Activated CD4-positive, alpha-beta T cell treated with anti-CD3 and anti-CD28 coated beads, Interleukin-2, amount 10 ng/mL, durations not matched to agents 24 days and 14 days (primary cell): ENCODE measurements around the gene MEN1. TPM values are rescaled to one million over a fixed set of nuclear protein-coding genes. Genes with fewer than 3 reads are reported as not detected.

Experiments
- DNase-seq: peaks from one replicate; pipeline ENCODE4 v3.0.0; 2022
- H3K27ac Mint-ChIP-seq: one replicate; pipeline ENCODE4 v1.8.0; 2022; ENCODE audit warnings: mild to moderate bottlenecking, mixed read lengths
- H3K27me3 Mint-ChIP-seq: one replicate; pipeline ENCODE4 v1.8.0; 2022; ENCODE audit warnings: mixed read lengths
- H3K36me3 Mint-ChIP-seq: one replicate; pipeline ENCODE4 v1.8.0; 2022; ENCODE audit warnings: low read depth, mild to moderate bottlenecking, mixed read lengths
- H3K4me1 Mint-ChIP-seq: one replicate; pipeline ENCODE4 v1.8.0; 2021; ENCODE audit warnings: mixed read lengths
- H3K4me3 Mint-ChIP-seq: one replicate; pipeline ENCODE4 v1.8.0; 2022; ENCODE audit warnings: mild to moderate bottlenecking, moderate library complexity, mixed read lengths
- H3K9me3 Mint-ChIP-seq: one replicate; pipeline ENCODE4 v1.8.0; 2021; ENCODE audit warnings: mixed read lengths
- intact Hi-C: fragments of 100-400 bp; cut with micrococcal nuclease; formaldehyde crosslinking; loops from one replicate; pipeline ENCODE4 v1.15.1; 2023
- total RNA-seq: library from RNA; stranded (reverse); gene quantifications from 2 replicates; pipeline ENCODE4 v1.2.3, GENCODE V29; 2022

Gene MEN1
- 36.7 and 39.1 TPM in 2 replicates for total RNA-seq

DNA sequence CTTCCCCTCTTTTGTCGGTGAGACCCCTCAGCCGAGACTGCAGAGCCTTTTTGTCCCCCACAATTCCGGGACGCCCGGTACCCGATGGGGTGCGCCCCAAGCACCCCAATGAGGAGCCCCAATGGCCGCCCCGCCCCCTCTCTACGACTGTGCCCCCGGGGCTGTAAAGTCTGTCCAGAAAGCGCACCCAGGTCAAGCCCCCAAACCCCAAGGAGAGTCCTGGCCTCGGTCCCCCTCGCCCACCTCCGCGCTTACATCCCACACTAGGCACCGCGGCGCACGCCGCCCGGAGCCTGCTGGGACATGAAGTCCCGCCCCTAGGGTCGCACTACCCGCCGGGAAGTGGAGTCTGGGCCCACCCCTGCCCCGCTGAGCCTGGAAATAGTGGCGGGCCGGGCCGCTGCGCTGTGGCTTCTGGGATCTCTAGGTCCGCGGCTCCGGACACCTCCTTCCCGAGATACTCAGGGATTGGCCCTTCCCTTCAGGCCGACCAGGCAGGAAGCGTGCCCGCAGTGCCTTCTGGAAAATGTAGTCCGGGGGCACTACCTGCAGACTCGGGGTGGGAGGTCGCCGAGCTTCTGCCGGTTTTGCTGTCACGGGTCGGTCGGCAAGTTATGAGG is at the start of gene MEN1:
TSS of gene MEN1 (minus strand) at position 281 of the 620 bp plus-strand sequence. CDS start 442 bp downstream, outside the sequence.
- H3K9me3 Mint-ChIP-seq, result no peaks in the 10 kb centered on the region
- H3K27me3 Mint-ChIP-seq, result no peaks in the 10 kb centered on the region
- DNase-seq, result peak; percentile 94
- peak within 1 kb of the TSS; percentile 95 for H3K27ac Mint-ChIP-seq
- peak within 1 kb of the TSS; percentile 98 for H3K4me3 Mint-ChIP-seq
- H3K4me1 Mint-ChIP-seq, result peaks cover 18% of the 10 kb centered on the region
- intact Hi-C loops, result loop anchor here (2.0 kb wide), 2 partner anchors 32 to 66 kb away; partner anchors contain the start of genes RASGRP2 and SF1
- peaks cover 24% of the 10 kb centered on the region for H3K36me3 Mint-ChIP-seq

DNA sequence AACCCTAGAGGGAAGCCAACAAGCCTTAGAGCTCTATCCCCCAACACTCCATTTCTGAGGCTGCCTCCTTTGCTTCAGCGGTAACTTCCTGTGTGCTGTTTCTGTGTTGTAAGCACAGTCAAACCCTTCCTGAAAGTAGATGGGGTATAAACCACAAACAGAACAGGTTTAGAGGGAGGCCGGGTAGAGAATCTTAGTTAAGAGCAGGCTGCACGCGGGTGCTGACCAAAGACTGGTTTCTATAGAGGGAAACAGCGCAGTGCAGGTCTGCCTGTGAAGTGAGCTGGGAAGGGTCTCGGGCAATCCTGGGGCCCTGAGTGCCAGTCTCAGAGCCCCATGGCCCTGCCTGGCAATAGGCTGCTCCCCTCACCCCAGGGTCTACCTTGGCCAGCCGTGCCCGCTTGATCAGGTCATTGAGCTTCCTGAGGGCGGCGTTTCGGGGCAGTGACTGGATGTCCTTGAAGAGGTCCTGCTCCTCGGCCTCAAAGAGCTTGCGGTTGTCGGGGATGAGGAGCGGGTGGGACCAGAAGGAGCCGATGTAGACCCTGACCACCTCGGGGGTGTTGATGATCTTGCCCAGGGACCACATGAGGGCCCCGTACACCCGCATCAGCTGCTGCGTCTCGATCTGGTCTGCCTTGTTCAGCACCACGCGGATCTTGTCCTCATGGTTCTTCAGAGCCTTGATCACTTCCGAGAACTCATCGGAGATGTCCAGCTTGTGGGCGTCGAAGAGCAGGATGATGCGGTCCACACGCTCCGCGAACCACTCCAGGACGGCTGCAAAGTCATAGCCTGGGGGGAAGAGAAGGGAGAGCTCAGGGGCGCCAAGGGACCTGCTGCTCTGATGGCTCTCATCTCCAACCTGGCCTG is 49.4 kb upstream of the MEN1 start:
- no peaks in the 10 kb centered on the region for H3K27me3 Mint-ChIP-seq

DNA sequence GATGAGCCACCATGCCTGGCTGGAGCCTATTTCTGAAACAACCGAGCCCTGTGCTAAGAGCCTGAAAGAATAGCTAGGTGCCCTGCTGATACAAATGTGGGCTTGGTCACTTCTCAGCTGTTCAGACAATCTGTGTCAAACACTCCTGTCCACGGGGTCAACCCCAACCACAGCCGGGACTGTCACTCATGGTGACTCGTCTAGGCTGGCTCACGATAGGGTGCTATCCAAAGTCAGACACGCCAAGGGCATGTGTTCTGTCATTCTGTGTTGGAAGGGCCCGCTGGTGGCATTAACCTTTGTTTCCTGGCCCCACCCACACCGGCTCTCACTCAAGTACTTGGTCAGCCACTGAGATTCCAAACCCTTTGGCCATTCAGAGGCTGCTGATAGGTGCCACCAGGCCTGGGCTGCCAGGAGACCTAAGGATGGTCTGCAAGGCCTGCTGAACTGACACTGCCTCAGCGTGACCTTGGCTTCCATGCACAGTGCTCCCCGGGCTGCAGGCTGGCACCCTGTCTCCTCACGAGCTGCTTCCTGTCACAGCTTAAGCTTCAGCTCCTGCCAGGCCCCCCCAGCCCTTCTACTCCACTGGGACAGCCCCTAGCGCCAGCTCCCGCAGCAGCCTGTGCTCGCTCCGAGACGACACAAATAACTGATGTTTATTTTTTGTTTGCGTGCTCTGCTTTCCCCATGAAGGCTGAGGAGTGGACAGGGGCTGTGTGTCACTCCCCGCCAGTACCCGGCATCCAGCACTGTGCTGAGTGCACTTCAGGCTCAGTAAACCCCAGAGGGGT is 48.3 kb upstream of the MEN1 start:
- H3K27me3 Mint-ChIP-seq, result no peaks in the 10 kb centered on the region
- H3K4me1 Mint-ChIP-seq, result peaks cover 73% of the 10 kb centered on the region
- intact Hi-C loops, result loop anchor here (1.0 kb wide), 3 partner anchors 7 to 20 kb away; partner anchors contain the start of gene EHD1
- H3K27ac Mint-ChIP-seq, result peak overlapping the region; percentile 96
- DNase-seq, result peak; percentile 86
- peak overlapping the region; percentile 79 for H3K4me3 Mint-ChIP-seq
- no peaks in the 10 kb centered on the region for H3K9me3 Mint-ChIP-seq
- peaks cover 55% of the 10 kb centered on the region for H3K36me3 Mint-ChIP-seq

More for the DNA sequence above, 49.4 kb upstream of the MEN1 start:
- H3K4me3 Mint-ChIP-seq, result peak overlapping the region; percentile 79
- H3K4me1 Mint-ChIP-seq, result peaks cover 75% of the 10 kb centered on the region
- peak overlapping the region; percentile 96 for H3K27ac Mint-ChIP-seq
- H3K36me3 Mint-ChIP-seq, result peaks cover 46% of the 10 kb centered on the region
- intact Hi-C loops, result loop anchor here (1.0 kb wide), 3 partner anchors 8 to 19 kb away; partner anchors contain the start of gene EHD1
- H3K9me3 Mint-ChIP-seq, result no peaks in the 10 kb centered on the region
- peak; percentile 91 for DNase-seq

DNA sequence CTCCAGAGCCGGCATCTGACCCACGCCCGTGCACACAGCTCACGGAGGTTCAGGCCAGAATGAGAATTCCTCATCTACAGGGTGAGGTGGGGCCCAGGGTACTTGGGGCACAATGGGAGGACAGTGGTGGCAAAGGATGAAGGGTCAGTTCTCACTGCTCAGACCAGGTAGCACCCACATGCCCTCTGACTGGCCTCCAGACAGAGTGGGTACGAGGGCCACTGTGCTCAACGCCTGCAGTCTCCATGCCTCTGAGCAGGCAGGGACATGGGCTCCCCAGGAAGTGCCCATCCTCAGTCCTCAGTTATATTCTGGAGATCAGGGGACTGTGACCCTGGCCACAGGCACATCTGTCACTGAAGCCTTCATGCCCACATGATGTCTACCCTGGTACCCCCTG is 47.1 kb upstream of the MEN1 start:
- Mint-ChIP-seq H3K4me3 (peak overlapping the region; percentile 28), H3K27me3 (no peaks in the 10 kb centered on the region), H3K27ac (peak overlapping the region; percentile 79), H3K4me1 (peaks cover 77% of the 10 kb centered on the region), H3K36me3 (peaks cover 64% of the 10 kb centered on the region), H3K9me3 (no peaks in the 10 kb centered on the region)
- intact Hi-C loops, result no loop called here
- DNase-seq, result no peak

DNA sequence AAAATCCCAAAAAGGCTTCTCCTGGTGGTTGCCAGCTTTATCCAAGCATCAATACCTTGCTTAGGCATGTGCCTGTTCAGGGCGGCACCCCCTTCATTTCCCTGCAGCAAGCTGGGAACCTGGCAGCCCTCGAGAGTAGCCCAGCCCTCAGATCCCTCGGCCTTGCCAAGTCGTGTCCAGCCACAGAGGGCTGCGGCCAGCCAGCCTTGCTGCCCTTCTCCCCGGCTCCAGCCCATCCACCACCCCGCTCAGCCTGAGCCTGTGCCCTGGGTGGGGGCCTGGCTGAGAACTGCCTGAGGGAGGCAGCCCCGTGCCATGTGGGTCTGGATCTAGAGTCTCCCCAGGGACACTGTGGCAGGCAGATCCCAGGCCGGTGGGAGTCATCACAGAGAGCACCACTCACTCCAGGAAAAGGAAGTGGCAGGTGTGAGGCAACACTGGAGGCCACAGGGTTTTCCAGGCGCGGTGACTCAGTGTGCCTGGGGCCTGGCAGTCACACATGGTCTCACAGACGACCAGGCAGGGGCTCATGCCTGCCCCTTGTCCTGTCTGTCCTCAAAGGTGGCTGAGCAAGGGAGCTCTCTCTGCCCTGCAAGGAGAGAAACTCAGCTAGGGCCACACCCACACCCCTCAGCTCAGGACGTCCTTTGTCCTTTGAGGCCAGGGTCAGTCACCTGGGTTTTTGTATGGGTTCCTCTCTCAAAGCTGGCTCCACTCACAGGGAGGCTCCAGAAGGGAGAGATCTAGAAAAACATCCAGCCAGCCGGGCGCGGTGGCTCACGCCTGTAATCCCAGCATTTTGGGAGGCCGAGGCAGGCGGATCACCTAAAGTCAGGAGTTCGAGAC is 46.3 kb upstream of the MEN1 start:
- peak overlapping the region; percentile 85 for H3K27ac Mint-ChIP-seq
- intact Hi-C loops, result loop anchor here (1.0 kb wide), 1 partner anchor 9 kb away; no protein-coding TSS in a partner anchor
- DNase-seq, result peak; percentile 79

DNA sequence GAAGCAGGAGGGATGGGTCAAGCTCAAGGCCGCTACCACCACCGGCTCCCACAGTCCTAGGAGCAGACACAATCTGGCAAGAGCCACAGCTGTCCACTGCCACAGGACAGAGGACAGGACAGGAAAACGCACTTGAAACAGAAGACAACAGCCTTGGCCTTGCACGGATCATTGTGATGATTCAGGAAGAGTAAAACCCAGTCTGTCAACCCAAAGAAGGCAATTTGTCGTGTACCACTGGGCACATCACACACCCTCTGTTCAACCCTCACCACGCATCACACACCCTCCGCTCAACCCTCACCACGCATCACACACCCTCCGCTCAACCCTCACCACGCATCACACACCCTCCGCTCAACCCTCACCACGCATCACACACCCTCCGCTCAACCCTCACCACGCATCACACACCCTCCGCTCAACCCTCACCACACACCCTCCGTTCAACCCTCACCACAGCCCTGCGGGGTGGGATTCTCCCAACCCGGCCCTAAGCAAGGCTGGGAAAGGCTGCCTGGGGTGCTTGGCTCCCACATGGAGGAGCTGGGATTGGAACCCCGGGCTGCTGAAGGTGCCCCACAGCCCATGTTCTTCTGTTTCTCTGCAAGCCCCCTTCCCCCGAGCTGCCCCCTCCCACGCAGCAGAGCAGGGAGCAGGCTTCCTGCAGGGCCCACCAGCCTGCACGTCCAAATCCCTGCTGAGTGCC is 45.4 kb upstream of the MEN1 start:
- intact Hi-C loops, result loop anchor here (1.0 kb wide), 1 partner anchor 10 kb away; no protein-coding TSS in a partner anchor
- H3K4me3 Mint-ChIP-seq, result peak overlapping the region; percentile 72
- H3K36me3 Mint-ChIP-seq, result peaks cover 64% of the 10 kb centered on the region
- H3K27ac Mint-ChIP-seq, result peak overlapping the region; percentile 85
- H3K4me1 Mint-ChIP-seq, result peaks cover 80% of the 10 kb centered on the region
- H3K27me3 Mint-ChIP-seq, result no peaks in the 10 kb centered on the region
- H3K9me3 Mint-ChIP-seq, result no peaks in the 10 kb centered on the region
- DNase-seq, result no peak

More for the DNA sequence above, 46.3 kb upstream of the MEN1 start:
- Mint-ChIP-seq H3K4me3 (peak overlapping the region; percentile 72), H3K9me3 (no peaks in the 10 kb centered on the region), H3K36me3 (peaks cover 64% of the 10 kb centered on the region), H3K4me1 (peaks cover 80% of the 10 kb centered on the region), H3K27me3 (no peaks in the 10 kb centered on the region)

DNA sequence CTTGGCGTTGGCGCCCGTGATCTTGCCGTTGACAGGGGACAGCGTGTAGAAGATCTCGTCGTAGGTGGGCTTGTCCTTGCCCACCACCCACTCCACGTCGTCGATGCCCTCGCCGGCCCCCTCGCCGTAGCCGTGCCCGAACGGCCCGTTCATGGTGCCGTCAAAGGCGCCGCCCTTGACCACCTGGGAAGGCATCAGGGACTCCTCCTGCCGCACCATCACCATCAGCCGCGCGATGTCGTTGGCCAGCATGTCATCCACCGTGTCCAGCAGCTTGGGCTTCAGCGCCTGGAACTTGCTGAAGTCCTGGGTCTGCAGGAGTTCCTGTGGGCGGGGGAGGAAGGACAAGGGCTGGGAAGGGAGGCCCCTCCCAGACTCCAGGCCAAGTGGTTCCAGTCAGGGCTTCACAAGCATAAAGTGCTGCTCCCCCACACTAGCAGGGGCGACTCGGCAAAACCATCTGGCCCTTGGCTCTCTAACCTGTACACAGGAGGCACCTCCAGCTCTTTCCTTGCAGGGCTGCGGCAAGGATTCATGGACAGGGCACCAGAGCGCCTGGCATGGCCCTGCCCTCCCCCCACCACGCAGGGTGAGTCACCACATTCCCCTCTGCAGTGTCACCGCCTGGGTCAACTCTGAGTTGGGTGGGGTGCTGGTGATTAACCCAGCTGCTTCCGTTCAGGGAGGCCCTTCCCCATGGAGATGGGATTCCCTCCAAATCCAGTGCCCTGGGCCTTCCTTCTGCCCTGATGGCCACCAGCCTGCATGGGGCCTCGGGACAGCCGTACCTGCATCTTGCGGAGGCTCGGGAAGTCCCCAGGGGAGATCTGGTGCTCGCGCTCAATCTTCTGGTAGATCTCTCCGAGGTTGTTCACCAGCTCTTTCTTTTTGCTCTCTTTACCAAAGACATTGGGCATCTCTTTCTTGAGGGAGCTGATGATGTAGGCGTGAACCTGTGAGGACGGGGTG is 44.5 kb upstream of the MEN1 start:
- H3K4me3 Mint-ChIP-seq, result peak overlapping the region; percentile 66
- H3K4me1 Mint-ChIP-seq, result peaks cover 78% of the 10 kb centered on the region
- H3K27ac Mint-ChIP-seq, result peak overlapping the region; percentile 79
- peaks cover 58% of the 10 kb centered on the region for H3K36me3 Mint-ChIP-seq
- DNase-seq, result no peak
- no peaks in the 10 kb centered on the region for H3K27me3 Mint-ChIP-seq
- H3K9me3 Mint-ChIP-seq, result no peaks in the 10 kb centered on the region
- intact Hi-C loops, result no loop called here

DNA sequence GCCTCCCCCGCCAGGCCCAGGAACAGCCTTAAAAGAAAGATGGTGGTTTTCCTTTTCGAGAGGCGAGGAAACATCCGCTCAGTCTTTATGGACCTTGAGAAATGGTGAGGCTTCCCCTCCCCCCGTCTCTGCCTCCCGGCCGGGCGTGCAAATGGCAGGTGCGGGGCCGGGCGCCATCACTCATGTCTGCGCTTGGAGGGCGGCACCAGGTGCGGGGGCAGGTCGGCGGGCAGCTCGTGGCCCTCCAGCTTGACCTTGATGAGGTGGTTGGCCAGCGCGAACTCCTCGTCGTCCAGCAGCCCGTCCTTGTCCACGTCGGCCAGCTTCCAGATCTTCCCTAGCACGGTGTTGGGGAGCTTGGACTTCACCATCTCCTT is 43.8 kb upstream of the MEN1 start:
- H3K4me3 Mint-ChIP-seq, result peak overlapping the region; percentile 44
- peak overlapping the region; percentile 56 for H3K27ac Mint-ChIP-seq
- DNase-seq, result no peak
- no peaks in the 10 kb centered on the region for H3K9me3 Mint-ChIP-seq
- intact Hi-C loops, result no loop called here
- peaks cover 52% of the 10 kb centered on the region for H3K36me3 Mint-ChIP-seq
- H3K27me3 Mint-ChIP-seq, result no peaks in the 10 kb centered on the region
- H3K4me1 Mint-ChIP-seq, result peaks cover 73% of the 10 kb centered on the region

DNA sequence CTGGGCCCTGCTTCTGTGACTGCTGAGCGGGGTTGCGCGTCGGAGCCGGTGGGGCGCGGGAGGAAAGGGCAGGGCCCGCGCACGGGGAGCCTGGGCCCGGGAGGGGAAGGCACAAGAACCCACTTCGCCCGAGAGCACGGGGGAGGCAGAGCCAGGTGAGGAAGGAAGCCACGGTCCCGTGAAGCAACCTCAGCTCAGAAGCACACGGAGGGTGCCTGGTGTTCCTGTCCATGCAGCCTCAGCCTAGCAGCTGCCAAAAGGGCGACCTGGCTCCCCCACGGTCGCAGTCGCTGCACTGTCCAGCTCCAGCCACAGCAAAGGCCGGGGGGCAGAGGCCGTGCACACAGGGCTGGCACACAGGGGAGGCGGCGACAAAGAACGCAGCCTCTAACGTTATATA is 43.4 kb upstream of the MEN1 start:
- Mint-ChIP-seq H3K4me1 (peaks cover 72% of the 10 kb centered on the region), H3K9me3 (no peaks in the 10 kb centered on the region), H3K27ac (peak overlapping the region; percentile 87), H3K4me3 (peak overlapping the region; percentile 63), H3K27me3 (no peaks in the 10 kb centered on the region), H3K36me3 (peaks cover 49% of the 10 kb centered on the region)
- intact Hi-C loops, result no loop called here
- no peak for DNase-seq

DNA sequence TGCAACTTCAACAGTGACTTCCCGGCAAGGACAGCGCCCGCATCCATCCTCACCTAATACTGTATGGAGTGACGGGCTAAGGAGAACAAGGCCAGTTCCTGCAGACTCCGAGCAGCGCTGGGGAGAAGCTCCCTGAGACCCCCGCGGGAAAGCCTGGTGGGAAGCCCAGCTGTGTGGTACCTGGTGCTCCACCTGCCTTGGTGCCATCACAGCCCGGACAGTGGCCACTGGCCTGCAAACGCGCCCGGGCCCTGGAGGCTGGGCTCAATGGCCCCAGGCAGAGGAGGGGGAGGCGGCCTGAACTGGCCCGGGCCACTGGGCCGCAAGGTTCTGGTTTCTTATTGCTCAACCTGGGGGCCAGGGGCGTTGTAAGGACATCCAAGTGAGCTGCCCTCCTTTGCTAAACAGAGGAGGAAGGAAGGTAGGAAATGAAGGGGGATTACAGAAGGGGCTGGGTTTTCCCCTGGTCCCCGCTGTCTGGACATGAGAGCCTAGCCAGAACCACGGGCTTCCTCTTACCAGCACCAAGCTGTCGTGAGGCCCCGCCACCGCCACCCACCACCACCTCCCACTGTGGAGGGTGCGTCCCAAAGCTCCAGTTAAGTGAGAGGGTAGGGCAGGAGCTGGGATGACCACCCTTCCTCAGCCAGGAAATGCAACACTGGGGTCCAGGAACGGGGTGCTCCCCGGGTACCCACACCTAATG is 42.6 kb upstream of the MEN1 start:
- Mint-ChIP-seq H3K4me3 (peak overlapping the region; percentile 63), H3K9me3 (no peaks in the 10 kb centered on the region), H3K27me3 (no peaks in the 10 kb centered on the region), H3K27ac (peak overlapping the region; percentile 87), H3K36me3 (peaks cover 46% of the 10 kb centered on the region), H3K4me1 (peaks cover 71% of the 10 kb centered on the region)
- no peak for DNase-seq
- intact Hi-C loops, result no loop called here

DNA sequence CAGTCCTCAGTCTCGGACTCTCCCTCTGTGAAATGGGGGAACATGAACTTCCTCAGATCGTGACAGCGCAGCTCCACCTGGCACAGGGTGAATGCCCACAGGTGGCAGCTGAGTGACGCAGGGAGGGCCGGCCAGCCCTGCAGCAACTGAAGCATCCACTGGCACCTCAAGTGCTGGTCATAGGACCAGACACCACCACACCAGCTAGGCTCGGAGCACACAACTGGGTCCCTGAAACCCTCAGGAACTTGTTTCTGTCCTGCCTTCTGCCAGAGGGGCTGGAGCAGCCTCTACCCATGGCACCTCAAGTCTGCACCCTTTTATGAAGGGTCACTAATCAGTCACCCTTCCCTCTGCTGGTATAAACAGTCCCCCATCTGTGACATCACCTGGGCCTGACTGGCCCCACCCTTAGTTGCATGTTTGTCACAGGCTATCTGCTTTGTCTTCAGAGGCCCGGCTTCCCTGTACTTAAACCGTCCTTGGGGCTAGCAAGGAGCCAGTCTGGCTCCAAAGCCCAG is 41.5 kb upstream of the MEN1 start:
- no peak for DNase-seq
- Mint-ChIP-seq H3K4me1 (peaks cover 74% of the 10 kb centered on the region), H3K9me3 (no peaks in the 10 kb centered on the region), H3K27ac (peak overlapping the region; percentile 87), H3K36me3 (peaks cover 40% of the 10 kb centered on the region), H3K27me3 (no peaks in the 10 kb centered on the region), H3K4me3 (peak overlapping the region; percentile 73)
- intact Hi-C loops, result loop anchor here (1.0 to 2.0 kb wide), 3 partner anchors 7 to 27 kb away; partner anchors contain the start of gene EHD1
